ENCODE results near the gene EOMES. TPM values are rescaled to one million over a fixed set of nuclear protein-coding genes. Genes with fewer than 3 reads are reported as not detected.

EOMES gene
- total RNA-seq, 4 donors from 2014 or later: 0.40 TPM; not detected in 3

GRCh38 chr3:27716309-27716708, 5.8 kb downstream of the EOMES start:
- no peak for DNase-seq
- H3K27me3 ChIP-seq: peaks cover 8% of the 10 kb centered on the region
- no peak overlapping the region for H3K27ac ChIP-seq
- H3K36me3 ChIP-seq: no peaks in the 10 kb centered on the region
- H3K9me3 ChIP-seq: no peaks in the 10 kb centered on the region
- H3K4me1 ChIP-seq: peaks cover 20 to 23% of the 10 kb centered on the region in 2 donors
- no peak for TF ChIP-seq CTCF (IDR thresholded peaks at IDR 0.05)
- no peak for TF ChIP-seq POLR2A (IDR thresholded peaks at IDR 0.05)
- WGBS, 2 donors: 96 to 98% methylated on average over 3 of the region's 3 CpGs
- no peak overlapping the region for H3K4me3 ChIP-seq (replicated peaks in 1 of 3)
- intact Hi-C loops (cut with DNase I): no loop called here

DNA sequence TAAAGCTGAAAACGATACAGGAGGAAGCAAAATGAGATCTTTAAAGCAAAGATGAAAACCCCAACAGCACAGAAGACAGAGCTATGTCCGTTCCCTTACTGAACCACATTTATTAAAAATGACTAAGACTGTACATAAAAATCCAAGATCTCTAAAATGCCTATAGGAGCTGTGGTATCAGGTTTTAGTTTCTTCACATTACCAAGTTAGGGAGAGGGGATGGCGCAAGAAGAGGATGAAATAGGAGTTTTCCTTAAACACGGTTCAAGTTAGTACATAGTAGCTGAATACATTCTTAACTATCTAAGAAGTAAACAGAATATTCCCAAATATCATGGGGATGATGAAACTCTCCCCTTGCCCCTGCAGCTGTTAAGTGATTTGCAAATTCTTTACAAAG, 6.3 kb downstream of the EOMES start:
- TF ChIP-seq CTCF (IDR thresholded peaks at IDR 0.05) (no peak), POLR2A (IDR thresholded peaks at IDR 0.05) (no peak)
- Histone ChIP-seq H3K36me3 (no peaks in the 10 kb centered on the region), H3K4me1 (peaks cover 18% of the 10 kb centered on the region in 2 donors), H3K9me3 (no peaks in the 10 kb centered on the region), H3K4me3 (replicated peaks in 1 of 3) (no peak overlapping the region), H3K27me3 (peaks cover 7% of the 10 kb centered on the region), H3K27ac (no peak overlapping the region)
- DNase-seq: no peak
- intact Hi-C loops (cut with DNase I): no loop called here
- WGBS, 2 donors: 63 to 71% methylated on average over 4 of the region's 4 CpGs

- intact Hi-C loops (cut with DNase I): no loop called here
Observed at GRCh38 chr3:27715454-27715806, 6.7 kb downstream of the EOMES start.

DNA sequence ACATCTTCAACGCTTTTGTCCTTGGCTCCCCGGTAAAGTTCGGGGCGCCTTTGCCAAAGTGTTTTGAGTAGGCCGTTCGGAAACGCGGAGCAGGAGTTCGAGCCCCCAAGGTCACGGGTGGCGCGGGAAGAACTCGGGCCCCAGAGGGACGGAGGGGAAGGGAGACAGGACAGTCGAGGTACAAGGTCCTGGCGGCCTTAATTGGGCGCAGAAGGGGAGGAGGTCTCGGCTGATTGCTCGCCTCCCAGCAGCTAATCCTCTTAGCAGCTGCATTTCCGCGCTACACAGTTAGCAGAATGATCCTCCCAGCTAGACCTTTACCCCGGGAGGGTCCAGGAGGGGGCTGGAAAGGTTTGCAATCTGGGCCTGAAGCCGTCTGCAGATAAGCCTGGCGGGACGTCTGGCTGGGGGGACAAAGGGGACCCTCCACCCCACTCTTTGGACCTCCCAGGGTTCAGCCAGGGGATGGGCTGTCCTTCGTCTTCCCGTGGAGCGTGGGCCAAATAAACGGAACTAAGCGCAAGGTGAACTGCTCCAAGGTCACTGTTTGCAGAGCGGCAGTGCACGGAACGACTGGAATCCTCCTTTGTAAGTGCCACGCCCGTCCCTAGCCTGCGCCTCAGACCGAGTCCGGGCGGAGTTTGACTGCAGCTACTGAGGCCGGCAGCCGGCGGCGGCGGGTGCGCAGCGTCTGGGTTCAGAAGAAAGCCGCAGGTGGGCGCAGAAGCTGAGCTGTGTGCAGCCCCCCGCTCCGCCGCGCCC, 7.2 kb downstream of the EOMES start:
- H3K9me3 ChIP-seq: no peaks in the 10 kb centered on the region
- TF ChIP-seq CTCF (IDR thresholded peaks at IDR 0.05): no peak
- TF ChIP-seq POLR2A (IDR thresholded peaks at IDR 0.05): no peak
- no peak overlapping the region for H3K4me3 ChIP-seq (replicated peaks in 1 of 3)
- peaks cover 7% of the 10 kb centered on the region for H3K27me3 ChIP-seq
- H3K36me3 ChIP-seq: no peaks in the 10 kb centered on the region
- WGBS, 2 donors: 7 to 11% methylated on average over 25 to 29 of the region's 52 CpGs
- intact Hi-C loops (cut with DNase I): no loop called here
- peaks cover 17 to 18% of the 10 kb centered on the region in 2 donors for H3K4me1 ChIP-seq
- no peak overlapping the region for H3K27ac ChIP-seq
- DNase-seq: peak; percentile 52 to 57

More at GRCh38 chr3:27715454-27715806, 6.7 kb downstream of the EOMES start:
- H3K27me3 ChIP-seq: peaks cover 7% of the 10 kb centered on the region
- TF ChIP-seq POLR2A (IDR thresholded peaks at IDR 0.05) (no peak), CTCF (IDR thresholded peaks at IDR 0.05) (no peak)
- no peaks in the 10 kb centered on the region for H3K9me3 ChIP-seq
- H3K4me1 ChIP-seq: peaks cover 17 to 18% of the 10 kb centered on the region in 2 donors
- 10 to 14% methylated on average over 4 to 11 of the region's 11 CpGs for WGBS, 2 donors
- H3K36me3 ChIP-seq: no peaks in the 10 kb centered on the region
- no peak overlapping the region for H3K27ac ChIP-seq
- no peak overlapping the region for H3K4me3 ChIP-seq (replicated peaks in 1 of 3)
- no peak for DNase-seq

- H3K9me3 ChIP-seq: no peaks in the 10 kb centered on the region
- peaks cover 7% of the 10 kb centered on the region for H3K27me3 ChIP-seq
- TF ChIP-seq POLR2A (IDR thresholded peaks at IDR 0.05): no peak
- TF ChIP-seq CTCF (IDR thresholded peaks at IDR 0.05): no peak
- no peak overlapping the region for H3K4me3 ChIP-seq (replicated peaks in 1 of 3)
- peaks cover 17 to 18% of the 10 kb centered on the region in 2 donors for H3K4me1 ChIP-seq
- H3K36me3 ChIP-seq: no peaks in the 10 kb centered on the region
- 10 to 15% methylated on average over 11 of the region's 11 CpGs for WGBS, 2 donors
- no peak overlapping the region for H3K27ac ChIP-seq
- intact Hi-C loops (cut with DNase I): no loop called here
- DNase-seq: no peak
Observed at GRCh38 chr3:27714146-27714526, 8.0 kb downstream of the EOMES start.
